Measurements from ENCODE around the gene TXNDC8.

The TXNDC8 gene

GRCh38 chr9:110255463-110256379 lies 81.9 kb downstream of the TXNDC8 start:
- peak; percentile 42 for DNase-seq (ENCODE audit: low spot score)
- no peak for TF ChIP-seq CTCF (IDR thresholded peaks at IDR 0.05; ENCODE audit: extremely low read depth, missing control alignments)

- DNase-seq (ENCODE audit: low spot score), result no peak
- no peak for TF ChIP-seq CTCF (IDR thresholded peaks at IDR 0.05; ENCODE audit: extremely low read depth, missing control alignments)
Observed at GRCh38 chr9:110255034-110255462, 82.6 kb downstream of the TXNDC8 start.

- TF ChIP-seq CTCF (IDR thresholded peaks at IDR 0.05; ENCODE audit: extremely low read depth, missing control alignments), result no peak
Observed at GRCh38 chr9:110254500-110254899, 83.2 kb downstream of the TXNDC8 start.

More at GRCh38 chr9:110254500-110254899, 83.2 kb downstream of the TXNDC8 start:
- no peak for DNase-seq (ENCODE audit: low spot score)
